ENCODE data around the gene GALNT12.

DNA sequence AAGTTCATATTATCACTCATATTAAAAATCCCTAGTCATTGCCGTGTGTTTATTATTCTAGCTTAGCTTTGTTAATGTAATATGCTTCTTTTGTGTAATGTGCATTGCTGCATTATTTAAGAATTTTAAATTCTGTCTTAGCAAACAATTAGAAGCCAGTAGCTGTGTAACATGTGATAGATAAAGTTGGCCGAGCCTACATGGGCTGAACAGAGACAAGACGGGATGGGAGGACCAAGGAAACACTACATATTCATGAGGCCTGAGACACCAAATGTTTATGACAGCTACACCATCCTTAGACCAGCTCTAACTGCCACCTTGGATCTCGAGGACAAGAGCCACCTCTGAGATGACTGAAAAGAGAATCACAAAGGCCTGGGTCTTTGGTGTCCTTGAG lies 85.2 kb downstream of the GALNT12 start:
- TF ChIP-seq, protein P1, sequence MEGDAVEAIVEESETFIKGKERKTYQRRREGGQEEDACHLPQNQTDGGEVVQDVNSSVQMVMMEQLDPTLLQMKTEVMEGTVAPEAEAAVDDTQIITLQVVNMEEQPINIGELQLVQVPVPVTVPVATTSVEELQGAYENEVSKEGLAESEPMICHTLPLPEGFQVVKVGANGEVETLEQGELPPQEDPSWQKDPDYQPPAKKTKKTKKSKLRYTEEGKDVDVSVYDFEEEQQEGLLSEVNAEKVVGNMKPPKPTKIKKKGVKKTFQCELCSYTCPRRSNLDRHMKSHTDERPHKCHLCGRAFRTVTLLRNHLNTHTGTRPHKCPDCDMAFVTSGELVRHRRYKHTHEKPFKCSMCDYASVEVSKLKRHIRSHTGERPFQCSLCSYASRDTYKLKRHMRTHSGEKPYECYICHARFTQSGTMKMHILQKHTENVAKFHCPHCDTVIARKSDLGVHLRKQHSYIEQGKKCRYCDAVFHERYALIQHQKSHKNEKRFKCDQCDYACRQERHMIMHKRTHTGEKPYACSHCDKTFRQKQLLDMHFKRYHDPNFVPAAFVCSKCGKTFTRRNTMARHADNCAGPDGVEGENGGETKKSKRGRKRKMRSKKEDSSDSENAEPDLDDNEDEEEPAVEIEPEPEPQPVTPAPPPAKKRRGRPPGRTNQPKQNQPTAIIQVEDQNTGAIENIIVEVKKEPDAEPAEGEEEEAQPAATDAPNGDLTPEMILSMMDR (IDR thresholded peaks at IDR 0.05; ENCODE audit: low read length): no peak
- TF ChIP-seq EZH2 (IDR thresholded peaks at IDR 0.05; ENCODE audit: borderline replicate concordance, low read length): no peak
